HepG2 (cell line): Measurements from ENCODE around the gene TLE1. TPM values are rescaled to one million over a fixed set of nuclear protein-coding genes. Genes with fewer than 3 reads are reported as not detected.

Source experiments
- ADNP ChIP-seq: sonication (generic); formaldehyde crosslinking; IDR thresholded peaks from 2 replicates; pipeline ENCODE4 v1.4.0; 2020; ENCODE audit warnings: missing genetic modification reagents
- AHDC1 ChIP-seq: sonication (generic); formaldehyde crosslinking; IDR thresholded peaks from 2 replicates; pipeline ENCODE4 v1.5.1; 2020; ENCODE audit warnings: mild to moderate bottlenecking, missing genetic modification reagents, borderline replicate concordance
- ARNTL ChIP-seq: sonication (generic); formaldehyde crosslinking; IDR thresholded peaks from 2 replicates; pipeline ENCODE4 v1.4.0; 2020; ENCODE audit warnings: mild to moderate bottlenecking, missing genetic modification reagents
- DR1 ChIP-seq: sonication (generic); formaldehyde crosslinking; IDR thresholded peaks from 2 replicates; pipeline ENCODE4 v1.8.0; 2021; ENCODE audit warnings: mild to moderate bottlenecking, missing genetic modification reagents, inconsistent platforms
- GFI1 ChIP-seq: sonication (generic); formaldehyde crosslinking; IDR thresholded peaks from 2 replicates; pipeline ENCODE4 v1.5.0; 2020; ENCODE audit warnings: missing genetic modification reagents, mild to moderate bottlenecking, borderline replicate concordance
- HES4 ChIP-seq: sonication (generic); formaldehyde crosslinking; IDR thresholded peaks from 2 replicates; pipeline ENCODE4 v1.9.0; 2021; ENCODE audit warnings: mild to moderate bottlenecking, missing genetic modification reagents, borderline replicate concordance
- HNRNPUL1 ChIP-seq: fragments of 200-400 bp; formaldehyde crosslinking; IDR thresholded peaks from 2 replicates; pipeline ENCODE4 v1.6.1; 2017; ENCODE audit warnings: low read depth, mild to moderate bottlenecking, low read length, moderate library complexity
- MTA3 ChIP-seq: sonication (generic); formaldehyde crosslinking; IDR thresholded peaks from 2 replicates; pipeline ENCODE4 v1.4.0; 2020; ENCODE audit warnings: missing genetic modification reagents
- NR2F2 ChIP-seq: IDR thresholded peaks from 2 replicates; pipeline ENCODE4 v1.6.1; 2012; ENCODE audit warnings: low read depth, inconsistent platforms, borderline replicate concordance
- RFXANK ChIP-seq: IDR thresholded peaks from 2 replicates; pipeline ENCODE4 v1.6.1; 2016
- SMARCE1 ChIP-seq: fragments of 450-650 bp; IDR thresholded peaks from 2 replicates; pipeline ENCODE4 v1.6.1; 2017; ENCODE audit warnings: borderline replicate concordance
- TEF ChIP-seq: sonication (generic); formaldehyde crosslinking; IDR thresholded peaks from 2 replicates; pipeline ENCODE4 v1.5.0; 2020; ENCODE audit warnings: missing genetic modification reagents
- ZBTB21 ChIP-seq: sonication (generic); formaldehyde crosslinking; IDR thresholded peaks from 2 replicates; pipeline ENCODE4 v1.4.0; 2020; ENCODE audit warnings: missing genetic modification reagents
- ZNF232 ChIP-seq: sonication (generic); formaldehyde crosslinking; IDR thresholded peaks from 2 replicates; pipeline ENCODE4 v1.4.0; 2020; ENCODE audit warnings: missing genetic modification reagents, borderline replicate concordance
- ZNF256 ChIP-seq: sonication (generic); formaldehyde crosslinking; conservative IDR thresholded peaks from 2 replicates; pipeline ENCODE4 v1.4.0; 2020; ENCODE audit warnings: missing genetic modification reagents
- ZNF333 ChIP-seq: sonication (generic); formaldehyde crosslinking; IDR thresholded peaks from 2 replicates; pipeline ENCODE4 v1.4.0; 2020; ENCODE audit warnings: mild to moderate bottlenecking, missing genetic modification reagents, borderline replicate concordance
- ZNF704 ChIP-seq: sonication (generic); formaldehyde crosslinking; IDR thresholded peaks from 2 replicates; pipeline ENCODE4 v1.8.1; 2023; ENCODE audit warnings: mild to moderate bottlenecking, inconsistent platforms, moderate library complexity, missing genetic modification reagents, borderline replicate concordance
- polyA plus RNA-seq, 8 experiments: library from polyadenylated mRNA; depleted of rRNA in 3 of 8; stranded (reverse) in 7 of 8; unstranded in 1 of 8; fragments of >200 nt; fragmentation: Illumina TruSeq in 4 of 8; extraction: Trizol in 4 of 8; gene quantifications; 2 replicates each; pipeline versions ENCODE4 v1.2.1 to v1.2.3, GENCODE V29; 2011 to 2016; ENCODE audit warnings: low read depth in 4 of 8, missing spikeins in 1 of 8, mixed read lengths in 1 of 8; ENCODE audit not compliant: insufficient read depth in 1 of 8
- total RNA-seq, 5 experiments: library from RNA; depleted of rRNA; stranded (reverse); fragments of >200 nt; fragmentation: Illumina TruSeq; extraction: Trizol; gene quantifications; 2 replicates each; pipeline ENCODE4 v1.2.3, GENCODE V29; 2016; ENCODE audit warnings: low read depth in 1 of 5
- TF ChIP-seq, protein P1 (sequence below): sonication (generic); formaldehyde crosslinking; IDR thresholded peaks from 2 replicates; pipeline ENCODE4 v1.5.0; 2020; ENCODE audit warnings: mild to moderate bottlenecking, low read depth, missing genetic modification reagents, borderline replicate concordance
- TF ChIP-seq, protein P2 (sequence below): sonication (generic); formaldehyde crosslinking; IDR thresholded peaks from 2 replicates; pipeline ENCODE4 v1.4.0; 2020; ENCODE audit warnings: missing genetic modification reagents
- TF ChIP-seq, protein P3 (sequence below): IDR thresholded peaks from 2 replicates; pipeline ENCODE4 v1.6.1; 2016

Gene TLE1
- total and polyA plus RNA-seq, 2 of the 13 experiments (the other 11 are each of a cell fraction or from before 2014, with no cell fraction given), result 35.9 to 109 TPM

DNA sequence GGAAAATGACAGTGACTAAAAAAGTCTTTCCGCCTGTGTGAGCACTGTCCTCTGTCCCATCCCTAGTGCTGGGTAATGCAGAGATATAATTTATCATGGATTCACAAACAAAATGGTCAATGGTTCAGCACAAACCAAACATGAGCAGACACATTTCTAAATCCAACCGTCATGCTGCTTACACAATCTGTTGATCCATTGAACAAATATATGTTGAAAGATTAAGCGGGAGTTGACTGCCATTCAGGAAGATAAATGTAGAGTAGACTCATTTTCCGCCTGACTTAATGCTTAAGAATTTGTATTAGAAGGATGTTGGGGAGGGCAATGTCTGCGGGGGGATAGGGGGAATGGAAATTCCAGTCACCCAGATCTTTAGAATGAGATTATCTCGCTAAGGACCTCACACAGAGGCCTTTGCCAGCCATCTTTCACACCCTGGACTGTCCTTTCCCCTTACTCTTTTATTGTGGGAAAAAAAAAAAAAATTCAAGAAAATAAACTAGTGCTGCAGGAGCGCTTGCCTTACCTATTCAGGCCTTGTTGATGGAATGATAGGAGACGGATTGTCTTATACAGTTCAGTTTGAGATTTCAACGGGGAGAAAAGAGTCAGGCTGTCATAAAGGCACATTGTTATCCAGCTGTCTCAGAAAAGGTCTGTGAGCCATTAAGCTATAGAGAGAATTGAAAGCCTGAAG lies 153.7 kb downstream of the TLE1 start (continued):
- no peak for TF ChIP-seq DR1
- TF ChIP-seq RFXANK (CRISPR knock-in tag), result no peak
- peak; percentile 36; the same call in 1 of the 2 replicates for TF ChIP-seq ZNF232 (CRISPR knock-in tag)
- TF ChIP-seq ZNF704 (CRISPR knock-in tag), result no peak
- TF ChIP-seq HNRNPUL1, result no peak
- no peak for TF ChIP-seq TEF (CRISPR knock-in tag)
- TF ChIP-seq ADNP (CRISPR knock-in tag), result no peak
- peak; percentile 93 for TF ChIP-seq GFI1 (CRISPR knock-in tag)
- TF ChIP-seq, protein P1, sequence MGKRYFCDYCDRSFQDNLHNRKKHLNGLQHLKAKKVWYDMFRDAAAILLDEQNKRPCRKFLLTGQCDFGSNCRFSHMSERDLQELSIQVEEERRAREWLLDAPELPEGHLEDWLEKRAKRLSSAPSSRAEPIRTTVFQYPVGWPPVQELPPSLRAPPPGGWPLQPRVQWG, result no peak
- TF ChIP-seq SMARCE1, result no peak
- peak; percentile 97 for TF ChIP-seq AHDC1
- TF ChIP-seq NR2F2, result peak; percentile 93
- 0 out of 2 replicates have a peak, but pooled peaks have one; percentile 31 for TF ChIP-seq ZNF256
- TF ChIP-seq, protein P2, sequence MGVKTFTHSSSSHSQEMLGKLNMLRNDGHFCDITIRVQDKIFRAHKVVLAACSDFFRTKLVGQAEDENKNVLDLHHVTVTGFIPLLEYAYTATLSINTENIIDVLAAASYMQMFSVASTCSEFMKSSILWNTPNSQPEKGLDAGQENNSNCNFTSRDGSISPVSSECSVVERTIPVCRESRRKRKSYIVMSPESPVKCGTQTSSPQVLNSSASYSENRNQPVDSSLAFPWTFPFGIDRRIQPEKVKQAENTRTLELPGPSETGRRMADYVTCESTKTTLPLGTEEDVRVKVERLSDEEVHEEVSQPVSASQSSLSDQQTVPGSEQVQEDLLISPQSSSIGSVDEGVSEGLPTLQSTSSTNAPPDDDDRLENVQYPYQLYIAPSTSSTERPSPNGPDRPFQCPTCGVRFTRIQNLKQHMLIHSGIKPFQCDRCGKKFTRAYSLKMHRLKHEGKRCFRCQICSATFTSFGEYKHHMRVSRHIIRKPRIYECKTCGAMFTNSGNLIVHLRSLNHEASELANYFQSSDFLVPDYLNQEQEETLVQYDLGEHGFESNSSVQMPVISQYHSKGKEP (CRISPR knock-in tag), result no peak
- TF ChIP-seq, protein P3, sequence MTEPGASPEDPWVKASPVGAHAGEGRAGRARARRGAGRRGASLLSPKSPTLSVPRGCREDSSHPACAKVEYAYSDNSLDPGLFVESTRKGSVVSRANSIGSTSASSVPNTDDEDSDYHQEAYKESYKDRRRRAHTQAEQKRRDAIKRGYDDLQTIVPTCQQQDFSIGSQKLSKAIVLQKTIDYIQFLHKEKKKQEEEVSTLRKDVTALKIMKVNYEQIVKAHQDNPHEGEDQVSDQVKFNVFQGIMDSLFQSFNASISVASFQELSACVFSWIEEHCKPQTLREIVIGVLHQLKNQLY, result peak; percentile 68
- TF ChIP-seq MTA3 (CRISPR knock-in tag), result no peak
- TF ChIP-seq ZBTB21 (CRISPR knock-in tag), result no peak
- no peak for TF ChIP-seq ZNF333 (CRISPR knock-in tag)
- TF ChIP-seq HES4 (CRISPR knock-in tag), result no peak
- TF ChIP-seq ARNTL (CRISPR knock-in tag), result peak; percentile 81
